ENCODE results near the gene NRL. TPM values are rescaled to one million over a fixed set of nuclear protein-coding genes. Genes with fewer than 3 reads are reported as not detected.

The NRL gene
- total RNA-seq, 3 donors from 2014 or later (not counting 1 experiment from before 2014, with no cell fraction given) = 0.78 to 3.3 (median 2.8) TPM

GRCh38 chr14:24078146-24078545 is 36.6 kb downstream of the NRL start:
- no peaks in the 10 kb centered on the region for H3K36me3 Mint-ChIP-seq
- Histone ChIP-seq H3K4me3 (ENCODE audit: low read length) (no peak overlapping the region), H3K4me1 (ENCODE audit: control insufficient read depth, insufficient read depth, low read length) (peaks cover 19% of the 10 kb centered on the region), H3K36me3 (ENCODE audit: control insufficient read depth, insufficient read depth, low read length) (no peaks in the 10 kb centered on the region), H3K9me3 (ENCODE audit: control insufficient read depth, insufficient read depth, low read length) (no peaks in the 10 kb centered on the region), H3K27me3 (ENCODE audit: control insufficient read depth, insufficient read depth, low read length) (no peaks in the 10 kb centered on the region), H3K27ac (ENCODE audit: low read length) (no peak overlapping the region)
- no peak for TF ChIP-seq CTCF (IDR thresholded peaks at IDR 0.05)
- no peak overlapping the region for H3K4me3 Mint-ChIP-seq
- no peak for DNase-seq
- H3K9me3 Mint-ChIP-seq = no peaks in the 10 kb centered on the region
- H3K27me3 Mint-ChIP-seq (ENCODE audit: low read depth in 2 of 2) = no peaks in the 10 kb centered on the region
- 100% methylated on average over 3 of the region's 3 CpGs for WGBS (ENCODE audit: insufficient coverage)
- ATAC-seq = no peak
- intact Hi-C loops (cut with micrococcal nuclease) = no loop called here
- H3K4me1 Mint-ChIP-seq = peaks cover 14 to 20% of the 10 kb centered on the region in 2 donors
- H3K27ac Mint-ChIP-seq = no peak overlapping the region

- no peaks in the 10 kb centered on the region for H3K9me3 ChIP-seq (ENCODE audit: control insufficient read depth, insufficient read depth, low read length)
- H3K4me1 Mint-ChIP-seq = peaks cover 11 to 14% of the 10 kb centered on the region in 2 donors
- H3K4me3 Mint-ChIP-seq = no peak overlapping the region
- WGBS (ENCODE audit: insufficient coverage) = 95% methylated on average over 23 of the region's 23 CpGs
- H3K27me3 Mint-ChIP-seq (ENCODE audit: low read depth in 2 of 2) = no peaks in the 10 kb centered on the region
- no peak for ATAC-seq
- TF ChIP-seq CTCF (IDR thresholded peaks at IDR 0.05) = no peak
- no peaks in the 10 kb centered on the region for H3K9me3 Mint-ChIP-seq
- H3K4me3 ChIP-seq (ENCODE audit: low read length) = no peak overlapping the region
- intact Hi-C loops (cut with micrococcal nuclease) = no loop called here
- peaks cover 19% of the 10 kb centered on the region for H3K4me1 ChIP-seq (ENCODE audit: control insufficient read depth, insufficient read depth, low read length)
- H3K27ac ChIP-seq (ENCODE audit: low read length) = no peak overlapping the region
- no peak for DNase-seq
- no peaks in the 10 kb centered on the region for H3K36me3 ChIP-seq (ENCODE audit: control insufficient read depth, insufficient read depth, low read length)
- H3K27ac Mint-ChIP-seq = no peak overlapping the region
- no peaks in the 10 kb centered on the region for H3K27me3 ChIP-seq (ENCODE audit: control insufficient read depth, insufficient read depth, low read length)
- no peaks in the 10 kb centered on the region for H3K36me3 Mint-ChIP-seq
These were observed 37.7 kb downstream of the NRL start for GRCh38 chr14:24077086-24077485.

DNA sequence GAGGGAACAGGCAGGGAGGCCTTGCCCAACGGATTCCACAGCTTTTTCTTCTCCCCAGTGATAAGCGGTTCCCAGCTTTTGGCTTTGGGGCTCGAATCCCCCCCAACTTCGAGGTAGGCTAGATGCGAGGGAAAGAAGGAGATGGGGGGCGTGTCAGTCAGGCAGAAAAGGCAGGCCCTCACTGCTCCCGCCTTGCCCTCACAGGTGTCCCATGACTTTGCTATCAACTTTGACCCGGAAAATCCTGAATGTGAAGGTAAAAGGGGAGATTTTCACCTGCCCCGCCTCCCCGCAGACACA is 38.5 kb downstream of the NRL start:
- no peak overlapping the region for H3K27ac ChIP-seq (ENCODE audit: low read length)
- TF ChIP-seq CTCF (IDR thresholded peaks at IDR 0.05) = no peak
- H3K4me1 ChIP-seq (ENCODE audit: control insufficient read depth, insufficient read depth, low read length) = peaks cover 13% of the 10 kb centered on the region
- H3K9me3 ChIP-seq (ENCODE audit: control insufficient read depth, insufficient read depth, low read length) = no peaks in the 10 kb centered on the region
- H3K36me3 ChIP-seq (ENCODE audit: control insufficient read depth, insufficient read depth, low read length) = no peaks in the 10 kb centered on the region
- DNase-seq (no peak), ATAC-seq (no peak)
- 93% methylated on average over 9 of the region's 10 CpGs for WGBS (ENCODE audit: insufficient coverage)
- intact Hi-C loops (cut with micrococcal nuclease) = no loop called here
- Mint-ChIP-seq H3K36me3 (no peaks in the 10 kb centered on the region), H3K9me3 (no peaks in the 10 kb centered on the region), H3K4me3 (no peak overlapping the region), H3K4me1 (peaks cover 8 to 10% of the 10 kb centered on the region in 2 donors), H3K27me3 (ENCODE audit: low read depth in 2 of 2) (no peaks in the 10 kb centered on the region), H3K27ac (no peak overlapping the region)
- no peaks in the 10 kb centered on the region for H3K27me3 ChIP-seq (ENCODE audit: control insufficient read depth, insufficient read depth, low read length)
- no peak overlapping the region for H3K4me3 ChIP-seq (ENCODE audit: low read length)

DNA sequence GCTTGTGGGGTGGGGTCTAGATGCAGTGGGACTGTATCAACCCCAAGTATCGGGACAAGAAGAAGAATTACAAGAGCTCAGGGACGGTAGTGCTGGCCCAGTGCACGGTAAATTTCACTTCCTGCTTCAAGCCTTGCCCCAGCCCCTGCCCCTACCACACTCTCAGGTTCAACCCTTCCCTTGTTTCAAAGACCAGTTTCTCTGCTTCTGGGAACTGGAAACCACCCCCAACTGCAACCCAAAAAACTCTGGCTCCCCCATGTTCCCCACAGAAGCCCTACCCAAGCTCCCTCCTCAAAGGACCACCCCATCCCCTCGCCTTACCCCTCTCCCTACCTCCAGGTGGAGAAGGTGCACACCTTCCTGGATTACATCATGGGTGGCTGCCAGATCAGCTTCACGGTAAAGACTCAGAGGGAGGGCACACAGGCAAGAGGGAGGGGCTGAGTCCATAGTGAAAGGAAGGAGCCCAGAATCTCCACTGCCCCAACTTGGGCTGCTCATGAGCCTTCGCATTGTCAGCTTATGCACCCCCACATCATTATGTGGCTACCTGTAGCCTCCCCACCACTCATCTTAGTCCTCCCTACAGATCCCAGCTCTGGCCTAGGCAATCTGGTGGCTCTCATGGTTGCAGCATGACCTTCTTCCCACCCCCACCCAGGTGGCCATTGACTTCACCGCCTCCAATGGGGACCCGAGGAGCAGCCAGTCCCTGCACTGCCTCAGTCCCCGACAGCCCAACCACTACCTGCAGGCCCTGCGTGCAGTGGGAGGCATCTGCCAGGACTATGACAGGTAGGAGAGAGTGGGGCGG is 39.1 kb downstream of the NRL start:
- H3K36me3 ChIP-seq (ENCODE audit: control insufficient read depth, insufficient read depth, low read length) = no peaks in the 10 kb centered on the region
- TF ChIP-seq CTCF (IDR thresholded peaks at IDR 0.05) = no peak
- intact Hi-C loops (cut with micrococcal nuclease) = no loop called here
- no peak for ATAC-seq
- Mint-ChIP-seq H3K9me3 (no peaks in the 10 kb centered on the region), H3K27ac (no peak overlapping the region), H3K4me3 (no peak overlapping the region), H3K36me3 (no peaks in the 10 kb centered on the region), H3K4me1 (peaks cover 6 to 7% of the 10 kb centered on the region in 2 donors), H3K27me3 (ENCODE audit: low read depth in 2 of 2) (peaks cover 0 to 5% of the 10 kb centered on the region in 2 donors)
- no peak overlapping the region for H3K27ac ChIP-seq (ENCODE audit: low read length)
- H3K4me1 ChIP-seq (ENCODE audit: control insufficient read depth, insufficient read depth, low read length) = peaks cover 9% of the 10 kb centered on the region
- WGBS (ENCODE audit: insufficient coverage) = 72% methylated on average over 11 of the region's 11 CpGs
- DNase-seq = no peak
- H3K9me3 ChIP-seq (ENCODE audit: control insufficient read depth, insufficient read depth, low read length) = no peaks in the 10 kb centered on the region
- H3K27me3 ChIP-seq (ENCODE audit: control insufficient read depth, insufficient read depth, low read length) = no peaks in the 10 kb centered on the region
- H3K4me3 ChIP-seq (ENCODE audit: low read length) = no peak overlapping the region

Measured in natural killer cell (primary cell).